Spleen (tissue), 11 donors: Measurements from ENCODE around the gene METAP2. TPM values are rescaled to one million over a fixed set of nuclear protein-coding genes. Genes with fewer than 3 reads are reported as not detected.

Experiments used
- DNase-seq: peaks from one replicate; pipeline ENCODE4 v3.0.0-alpha.2; 2020
- H3K27ac ChIP-seq, 8 donors: fragments of 200-600 bp; sonication (generic) in 7 of 8; 1 replicate in 4 of 8; 2 replicates in 4 of 8; pipeline versions ENCODE4 v1.5.0 to v1.8.0; 2016 to 2021; ENCODE audit warnings: inconsistent platforms in 4 of 8, mild to moderate bottlenecking in 4 of 8, moderate library complexity in 1 of 8
- H3K27me3 ChIP-seq, 7 donors: fragments of 200-600 bp; sonication (generic) in 6 of 7; replicated peaks in 1 of 7; 1 replicate in 4 of 7; 2 replicates in 3 of 7; pipeline versions ENCODE4 v1.5.0 to v1.8.0; 2016 to 2021; ENCODE audit warnings: inconsistent platforms in 3 of 7, mild to moderate bottlenecking in 1 of 7
- H3K36me3 ChIP-seq, 6 donors: fragments of 200-600 bp; sonication (generic) in 5 of 6; 1 replicate in 4 of 6; 2 replicates in 2 of 6; pipeline versions ENCODE4 v1.5.0 to v1.8.0; 2016 to 2021; ENCODE audit warnings: inconsistent platforms in 2 of 6
- H3K4me1 ChIP-seq, 6 donors: fragments of 200-600 bp; sonication (generic) in 5 of 6; 1 replicate in 3 of 6; 2 replicates in 3 of 6; pipeline versions ENCODE4 v1.5.0 to v1.8.0; 2016 to 2021; ENCODE audit warnings: inconsistent platforms in 3 of 6
- H3K4me3 ChIP-seq, 8 donors: fragments of 200-600 bp; sonication (generic) in 7 of 8; 1 replicate in 4 of 8; 2 replicates in 4 of 8; pipeline versions ENCODE4 v1.5.0 to v1.8.0; 2016 to 2021; ENCODE audit warnings: inconsistent platforms in 4 of 8, mild to moderate bottlenecking in 4 of 8, moderate library complexity in 2 of 8
- H3K9me3 ChIP-seq, 8 donors: fragments of 200-600 bp; sonication (generic) in 7 of 8; 1 replicate in 4 of 8; 2 replicates in 4 of 8; pipeline versions ENCODE4 v1.5.0 to v1.8.0; 2016 to 2021; ENCODE audit warnings: inconsistent platforms in 4 of 8
- CTCF ChIP-seq, 11 experiments: fragments of 200-600 bp in 7 of 11; fragments of 450-650 bp in 4 of 11; sonication (generic) in 4 of 11; IDR thresholded peaks in 8 of 11; conservative IDR thresholded peaks in 3 of 11; 1 replicate in 7 of 11; 2 replicates in 4 of 11; pipeline versions ENCODE4 v1.4.0 to v1.8.0; 2016 to 2021; ENCODE audit warnings: antibody characterized with exemption in 11 of 11, inconsistent platforms in 4 of 11, mild to moderate bottlenecking in 1 of 11
- POLR2A ChIP-seq, 3 donors: fragments of 450-650 bp; IDR thresholded peaks; one replicate each; pipeline ENCODE4 v1.5.1; 2017; ENCODE audit warnings: antibody characterized with exemption in 3 of 3, mild to moderate bottlenecking in 1 of 3
- POLR2AphosphoS5 ChIP-seq, 3 donors: sonication (generic); formaldehyde crosslinking; IDR thresholded peaks; one replicate each; pipeline ENCODE4 v1.5.1; 2017; ENCODE audit warnings: antibody characterized with exemption in 3 of 3
- WGBS, 5 donors: extraction: QIAGEN DNeasy Blood & Tissue Kit in 3 of 5; methylation state at CpG; one replicate each; pipeline versions ENCODE4 v1.1.5 to v1.1.7; 2013 to 2018; 5-methylcytosine and 5-hydroxymethylcytosine counted together
- intact Hi-C: fragments of 100-400 bp; cut with DNase I; formaldehyde crosslinking; loops from one replicate; pipeline ENCODE4 v1.15.0; 2023; ENCODE audit warnings: low total_unique reads
- polyA plus RNA-seq, 3 donors: library from polyadenylated mRNA; stranded (reverse); fragments of 200-250 nt; gene quantifications; one replicate each; pipeline ENCODE4 v1.2.1, GENCODE V29; 2013
- total RNA-seq, 7 donors: library from RNA; depleted of rRNA in 3 of 7; stranded (reverse); fragments of >200 nt in 3 of 7; fragmentation: NEBNext Ultra II Directional in 4 of 7; extraction: Animal tissue kit (Norgen Biotek cat#: 25700) in 4 of 7; gene quantifications; one replicate each; pipeline versions ENCODE4 v1.1.0 to v1.2.1, GENCODE V29; 2016 to 2021
- donor health status: healthy with polysubstance abuse.
- donor health status: DM: no; HTN: no; CAD: no; lungs with moderate emphysema.
- donor health status: DM: no; HTN: no; CAD: no.
- donor health status: Bipolar disorder and iron deficiency.
- donor health status: healthy.
- donor health status: DM: no; HTN: no; CAD: no.
- donor health status: DM: yes; HTN: yes; CAD: no.

Gene METAP2
- total and polyA plus RNA-seq, 10 donors, result 29.8 to 69.2 (median 45.7) TPM

- Histone ChIP-seq H3K36me3 (peaks cover 0 to 16% (median 0%) of the 10 kb centered on the region in 6 donors), H3K9me3 (no peaks in the 10 kb centered on the region), H3K27me3 (no peaks in the 10 kb centered on the region), H3K27ac (no peak overlapping the region), H3K4me1 (no peaks in the 10 kb centered on the region), H3K4me3 (no peak overlapping the region)
- TF ChIP-seq POLR2AphosphoS5 (IDR thresholded peaks at IDR 0.05) (no peak), POLR2A (IDR thresholded peaks at IDR 0.05) (no peak), CTCF (IDR thresholded peaks at IDR 0.05 in 8 of 11, conservative IDR thresholded peaks at IDR 0.05 in 3 of 11) (no peak)
- WGBS, 5 donors, result 86 to 94% (median 89%) methylated on average over 8 of the region's 8 CpGs
- no peak for DNase-seq
- intact Hi-C loops, result no loop called here
Measured at GRCh38 chr12:95522692-95523091, 48.7 kb downstream of the METAP2 start.

GRCh38 chr12:95528431-95528830, 54.5 kb downstream of the METAP2 start:
- H3K4me1 ChIP-seq, result no peaks in the 10 kb centered on the region
- no peak overlapping the region for H3K27ac ChIP-seq
- no peak overlapping the region for H3K4me3 ChIP-seq
- DNase-seq, result no peak
- intact Hi-C loops, result no loop called here
- no peak for TF ChIP-seq CTCF (IDR thresholded peaks at IDR 0.05 in 8 of 11, conservative IDR thresholded peaks at IDR 0.05 in 3 of 11)
- no peak for TF ChIP-seq POLR2A (IDR thresholded peaks at IDR 0.05)
- no peak for TF ChIP-seq POLR2AphosphoS5 (IDR thresholded peaks at IDR 0.05)
- H3K9me3 ChIP-seq, result no peaks in the 10 kb centered on the region
- no peaks in the 10 kb centered on the region for H3K27me3 ChIP-seq
- WGBS, 5 donors, result 73 to 82% (median 75%) methylated on average over 4 of the region's 4 CpGs
- H3K36me3 ChIP-seq, result peaks cover 0 to 7% (median 0%) of the 10 kb centered on the region in 6 donors

DNA sequence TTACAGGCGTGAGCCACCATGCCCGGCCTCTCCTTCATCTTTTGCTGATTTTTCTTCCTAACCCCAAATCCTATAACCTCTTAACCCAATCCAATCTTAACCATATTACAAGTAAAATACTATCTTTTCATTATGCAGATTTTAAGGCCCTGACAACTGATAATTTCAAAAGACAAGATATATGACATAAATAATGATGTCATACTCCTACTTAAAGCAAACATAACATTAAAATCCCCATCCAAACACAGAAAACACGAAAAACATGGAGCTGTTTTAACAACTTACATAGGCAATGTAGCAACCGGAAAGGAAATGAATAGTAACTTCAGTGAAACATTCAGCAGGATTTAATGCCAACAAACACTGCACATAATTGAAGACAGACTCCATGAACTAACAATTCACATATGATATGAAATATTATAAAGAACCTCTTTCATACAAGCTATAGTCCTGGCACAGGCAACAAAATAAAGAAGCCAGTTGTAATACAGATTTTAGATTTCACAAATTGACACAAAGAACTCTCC, 55.8 kb downstream of the METAP2 start:
- DNase-seq, result no peak
- Histone ChIP-seq H3K9me3 (no peaks in the 10 kb centered on the region), H3K27ac (no peak overlapping the region), H3K36me3 (no peaks in the 10 kb centered on the region), H3K4me3 (no peak overlapping the region), H3K4me1 (peaks cover 0 to 6% (median 0%) of the 10 kb centered on the region in 6 donors), H3K27me3 (no peaks in the 10 kb centered on the region)
- 83 to 95% (median 92%) methylated on average over 4 of the region's 4 CpGs for WGBS, 5 donors
- TF ChIP-seq CTCF (IDR thresholded peaks at IDR 0.05 in 8 of 11, conservative IDR thresholded peaks at IDR 0.05 in 3 of 11), result no peak
- TF ChIP-seq POLR2A (IDR thresholded peaks at IDR 0.05), result no peak
- no peak for TF ChIP-seq POLR2AphosphoS5 (IDR thresholded peaks at IDR 0.05)
- intact Hi-C loops, result loop anchor here (5.0 kb wide), 1 partner anchor 412 kb away; no protein-coding TSS in a partner anchor

DNA sequence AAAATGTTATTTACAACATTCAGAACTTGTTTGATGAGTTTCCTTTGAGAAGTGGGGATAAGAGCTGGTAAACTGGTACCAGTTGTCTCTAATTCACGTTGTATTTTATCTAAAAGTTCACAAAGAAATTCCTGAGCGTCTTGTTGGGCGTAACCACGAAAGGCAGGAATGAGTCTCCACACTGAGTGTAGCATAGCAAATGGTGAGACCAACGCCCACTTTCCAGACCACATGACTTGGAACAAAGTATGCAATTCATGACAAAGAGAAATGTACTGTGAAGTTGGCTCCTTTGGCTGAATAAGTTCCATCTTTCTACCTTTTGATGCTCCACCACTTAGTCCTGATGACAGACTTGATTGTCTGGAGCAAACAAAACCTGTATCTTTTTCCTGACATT, 58.9 kb downstream of the METAP2 start:
- Histone ChIP-seq H3K27me3 (no peaks in the 10 kb centered on the region), H3K36me3 (no peaks in the 10 kb centered on the region), H3K4me3 (no peak overlapping the region), H3K9me3 (no peaks in the 10 kb centered on the region), H3K27ac (no peak overlapping the region), H3K4me1 (peaks cover 0 to 6% (median 0%) of the 10 kb centered on the region in 6 donors)
- WGBS, 5 donors, result 81 to 83% (median 82%) methylated on average over 5 of the region's 5 CpGs
- intact Hi-C loops, result loop anchor here (5.0 kb wide), 1 partner anchor 416 kb away; no protein-coding TSS in a partner anchor
- TF ChIP-seq POLR2A (IDR thresholded peaks at IDR 0.05) (no peak), POLR2AphosphoS5 (IDR thresholded peaks at IDR 0.05) (no peak), CTCF (IDR thresholded peaks at IDR 0.05 in 8 of 11, conservative IDR thresholded peaks at IDR 0.05 in 3 of 11) (no peak)
- DNase-seq, result no peak
